OCI-LY1 (cell line): ENCODE results near the gene KMT2A.

Experiments
- H2AFZ ChIP-seq: fragments of 200-600 bp; sonication (generic), shearing (Covaris generic); 2 replicates; pipeline ENCODE4 v1.6.0; 2014; ENCODE audit warnings: antibody characterized with exemption, mild to moderate bottlenecking, low read length
- H3F3A ChIP-seq: fragments of 200-600 bp; sonication (generic), shearing (Covaris generic); 2 replicates; pipeline ENCODE4 v1.6.0; 2014; ENCODE audit warnings: mild to moderate bottlenecking, antibody characterized with exemption, low read length, moderate library complexity; ENCODE audit not compliant: insufficient read depth
- H3K27ac ChIP-seq: fragments of 200-600 bp; sonication (generic); 2 replicates; pipeline ENCODE4 v1.5.1; 2014; ENCODE audit warnings: low read length, mixed run types, mild to moderate bottlenecking, low read depth; ENCODE audit not compliant: poor library complexity, severe bottlenecking
- H3K27me3 ChIP-seq: fragments of 200-600 bp; sonication (generic); 2 replicates; pipeline ENCODE4 v1.6.0; 2014; ENCODE audit warnings: antibody characterized with exemption, mild to moderate bottlenecking, low read length, moderate library complexity; ENCODE audit not compliant: insufficient read depth
- H3K36me3 ChIP-seq: fragments of 200-600 bp; sonication (generic); 2 replicates; pipeline ENCODE4 v1.6.1; 2014; ENCODE audit warnings: mild to moderate bottlenecking, antibody characterized with exemption, low read length, moderate library complexity, mixed read lengths; ENCODE audit not compliant: insufficient read depth
- H3K4me1 ChIP-seq: fragments of 200-600 bp; sonication (generic); 2 replicates; pipeline ENCODE4 v1.5.1; 2014; ENCODE audit warnings: mild to moderate bottlenecking, low read length, moderate library complexity; ENCODE audit not compliant: insufficient read depth, severe bottlenecking
- H3K4me2 ChIP-seq: fragments of 200-600 bp; sonication (generic), shearing (Covaris generic); 2 replicates; pipeline ENCODE4 v1.6.1; 2014; ENCODE audit warnings: low read length
- H3K4me3 ChIP-seq: fragments of 200-600 bp; sonication (generic); 2 replicates; pipeline ENCODE4 v1.5.1; 2014; ENCODE audit warnings: low read length, low read depth, mild to moderate bottlenecking, mixed read lengths; ENCODE audit not compliant: poor library complexity, severe bottlenecking
- H3K79me2 ChIP-seq: fragments of 200-600 bp; shearing (Covaris generic); 2 replicates; pipeline ENCODE4 v1.6.1; 2016; ENCODE audit warnings: mixed run types, low read length, mixed read lengths; ENCODE audit not compliant: insufficient read depth
- H3K9ac ChIP-seq: fragments of 200-600 bp; sonication (generic), shearing (Covaris generic); 2 replicates; pipeline ENCODE4 v1.6.1; 2014; ENCODE audit warnings: mild to moderate bottlenecking, low read length, mixed read lengths
- H3K9me2 ChIP-seq: fragments of 200-600 bp; sonication (generic), shearing (Covaris generic); 2 replicates; pipeline ENCODE4 v1.6.1; 2014; ENCODE audit warnings: low read depth, mild to moderate bottlenecking, low read length, mixed read lengths
- H3K9me3 ChIP-seq: fragments of 200-600 bp; shearing (Covaris generic); 2 replicates; pipeline ENCODE4 v1.6.1; 2014; ENCODE audit warnings: low read length, mixed read lengths
- H4K20me1 ChIP-seq: fragments of 200-600 bp; sonication (generic), shearing (Covaris generic); 2 replicates; pipeline ENCODE4 v1.6.0; 2016; ENCODE audit warnings: mild to moderate bottlenecking, low read length; ENCODE audit not compliant: insufficient read depth
- CTCF ChIP-seq: fragments of 200-600 bp; sonication (generic), shearing (Covaris generic); IDR thresholded peaks from 2 replicates; pipeline ENCODE4 v1.5.1; 2017; ENCODE audit warnings: mild to moderate bottlenecking, antibody characterized with exemption, low read length, moderate library complexity, mixed read lengths
- EZH2 ChIP-seq: fragments of 200-600 bp; sonication (generic), shearing (Covaris generic); IDR thresholded peaks from 2 replicates; pipeline ENCODE4 v1.8.0; 2017; ENCODE audit warnings: borderline replicate concordance, mixed run types, mild to moderate bottlenecking, antibody characterized with exemption, low read length, moderate library complexity, mixed read lengths

The KMT2A gene

GRCh38 chr11:118439646-118440045 is 3.4 kb downstream of the KMT2A start:
- TF ChIP-seq EZH2: no peak
- no peak for TF ChIP-seq CTCF
- Histone ChIP-seq H4K20me1 (no peaks in the 10 kb centered on the region), H3K4me3 (no peak overlapping the region)

GRCh38 chr11:118441770-118442275 is 5.5 kb downstream of the KMT2A start:
- H3K9ac ChIP-seq: no peak overlapping the region; the same call in 1 of the 2 replicates
- H3K4me3 ChIP-seq: no peak overlapping the region
- H3K27me3 ChIP-seq: no peaks in the 10 kb centered on the region
- H4K20me1 ChIP-seq: no peaks in the 10 kb centered on the region
- peaks cover 60% of the 10 kb centered on the region for H3K4me1 ChIP-seq
- peaks cover 12% of the 10 kb centered on the region for H3K36me3 ChIP-seq
- no peak overlapping the region for H2AFZ ChIP-seq
- TF ChIP-seq EZH2 (no peak), CTCF (no peak)
- no peaks in the 10 kb centered on the region for H3K9me3 ChIP-seq
- peak overlapping the region; percentile 32 for H3K4me2 ChIP-seq
- H3F3A ChIP-seq: no peaks in the 10 kb centered on the region
- peaks cover 91% of the 10 kb centered on the region for H3K79me2 ChIP-seq
- H3K27ac ChIP-seq: no peak overlapping the region
- H3K9me2 ChIP-seq: no peaks in the 10 kb centered on the region

More at GRCh38 chr11:118439646-118440045, 3.4 kb downstream of the KMT2A start:
- Histone ChIP-seq H3K36me3 (peaks cover 9% of the 10 kb centered on the region; the same call in 1 of the 2 replicates), H3K9ac (no peak overlapping the region), H3K27ac (no peak overlapping the region), H3K4me1 (peaks cover 61% of the 10 kb centered on the region), H3K9me2 (no peaks in the 10 kb centered on the region), H3K79me2 (peaks cover 79% of the 10 kb centered on the region), H3K9me3 (no peaks in the 10 kb centered on the region), H3K4me2 (peak overlapping the region; percentile 34; the same call in 1 of the 2 replicates), H3K27me3 (no peaks in the 10 kb centered on the region), H3F3A (no peaks in the 10 kb centered on the region), H2AFZ (no peak overlapping the region)

GRCh38 chr11:118442301-118442700 is 6.0 kb downstream of the KMT2A start:
- Histone ChIP-seq H3K27me3 (no peaks in the 10 kb centered on the region), H3K4me2 (peak overlapping the region; percentile 32), H3K27ac (no peak overlapping the region), H3K79me2 (peaks cover 91% of the 10 kb centered on the region), H3K36me3 (peaks cover 16% of the 10 kb centered on the region), H3K4me3 (no peak overlapping the region), H2AFZ (no peak overlapping the region), H3K9me3 (no peaks in the 10 kb centered on the region), H3K4me1 (peaks cover 60% of the 10 kb centered on the region), H4K20me1 (no peaks in the 10 kb centered on the region), H3K9me2 (no peaks in the 10 kb centered on the region), H3F3A (no peaks in the 10 kb centered on the region), H3K9ac (no peak overlapping the region; the same call in 1 of the 2 replicates)
- TF ChIP-seq EZH2: no peak
- no peak for TF ChIP-seq CTCF
